Measurements from ENCODE around the gene CYTH1.

DNA sequence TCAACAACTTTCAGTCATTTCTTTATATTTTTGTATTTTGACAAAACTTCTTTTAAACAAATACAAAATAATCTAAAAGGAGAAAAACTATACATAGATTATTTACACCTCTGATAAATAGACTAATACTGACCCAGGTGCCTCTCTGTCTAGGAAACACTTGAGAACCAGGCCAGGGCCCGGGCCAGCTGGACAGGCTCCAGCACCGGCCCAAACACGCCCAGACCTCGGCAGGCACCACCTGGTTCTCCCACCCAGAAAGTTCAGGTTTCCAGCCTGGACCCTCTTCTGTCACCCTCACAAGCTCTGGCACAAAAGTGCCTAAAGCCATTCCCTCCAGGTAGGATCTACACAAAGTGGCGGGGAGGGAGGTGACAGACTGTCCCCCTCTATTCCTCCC is 107.9 kb downstream of the CYTH1 start:
- TF ChIP-seq, protein P1, sequence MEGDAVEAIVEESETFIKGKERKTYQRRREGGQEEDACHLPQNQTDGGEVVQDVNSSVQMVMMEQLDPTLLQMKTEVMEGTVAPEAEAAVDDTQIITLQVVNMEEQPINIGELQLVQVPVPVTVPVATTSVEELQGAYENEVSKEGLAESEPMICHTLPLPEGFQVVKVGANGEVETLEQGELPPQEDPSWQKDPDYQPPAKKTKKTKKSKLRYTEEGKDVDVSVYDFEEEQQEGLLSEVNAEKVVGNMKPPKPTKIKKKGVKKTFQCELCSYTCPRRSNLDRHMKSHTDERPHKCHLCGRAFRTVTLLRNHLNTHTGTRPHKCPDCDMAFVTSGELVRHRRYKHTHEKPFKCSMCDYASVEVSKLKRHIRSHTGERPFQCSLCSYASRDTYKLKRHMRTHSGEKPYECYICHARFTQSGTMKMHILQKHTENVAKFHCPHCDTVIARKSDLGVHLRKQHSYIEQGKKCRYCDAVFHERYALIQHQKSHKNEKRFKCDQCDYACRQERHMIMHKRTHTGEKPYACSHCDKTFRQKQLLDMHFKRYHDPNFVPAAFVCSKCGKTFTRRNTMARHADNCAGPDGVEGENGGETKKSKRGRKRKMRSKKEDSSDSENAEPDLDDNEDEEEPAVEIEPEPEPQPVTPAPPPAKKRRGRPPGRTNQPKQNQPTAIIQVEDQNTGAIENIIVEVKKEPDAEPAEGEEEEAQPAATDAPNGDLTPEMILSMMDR (IDR thresholded peaks at IDR 0.05): no peak
- TF ChIP-seq NFE2L1 (CRISPR knock-in tag; IDR thresholded peaks at IDR 0.05) (no peak), KAT7 (CRISPR knock-in tag; IDR thresholded peaks at IDR 0.05; ENCODE audit: borderline replicate concordance) (no peak), CBFB (CRISPR knock-in tag; IDR thresholded peaks at IDR 0.05; ENCODE audit: low read depth) (no peak), CREB1 (CRISPR knock-in tag; IDR thresholded peaks at IDR 0.05) (no peak), NR2C2 (CRISPR knock-in tag; IDR thresholded peaks at IDR 0.05) (no peak), ZBTB21 (CRISPR knock-in tag; IDR thresholded peaks at IDR 0.05; ENCODE audit: borderline replicate concordance) (no peak)
- TF ChIP-seq, protein P2, sequence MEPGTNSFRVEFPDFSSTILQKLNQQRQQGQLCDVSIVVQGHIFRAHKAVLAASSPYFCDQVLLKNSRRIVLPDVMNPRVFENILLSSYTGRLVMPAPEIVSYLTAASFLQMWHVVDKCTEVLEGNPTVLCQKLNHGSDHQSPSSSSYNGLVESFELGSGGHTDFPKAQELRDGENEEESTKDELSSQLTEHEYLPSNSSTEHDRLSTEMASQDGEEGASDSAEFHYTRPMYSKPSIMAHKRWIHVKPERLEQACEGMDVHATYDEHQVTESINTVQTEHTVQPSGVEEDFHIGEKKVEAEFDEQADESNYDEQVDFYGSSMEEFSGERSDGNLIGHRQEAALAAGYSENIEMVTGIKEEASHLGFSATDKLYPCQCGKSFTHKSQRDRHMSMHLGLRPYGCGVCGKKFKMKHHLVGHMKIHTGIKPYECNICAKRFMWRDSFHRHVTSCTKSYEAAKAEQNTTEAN (CRISPR knock-in tag; IDR thresholded peaks at IDR 0.05): no peak
- TF ChIP-seq, protein P3, sequence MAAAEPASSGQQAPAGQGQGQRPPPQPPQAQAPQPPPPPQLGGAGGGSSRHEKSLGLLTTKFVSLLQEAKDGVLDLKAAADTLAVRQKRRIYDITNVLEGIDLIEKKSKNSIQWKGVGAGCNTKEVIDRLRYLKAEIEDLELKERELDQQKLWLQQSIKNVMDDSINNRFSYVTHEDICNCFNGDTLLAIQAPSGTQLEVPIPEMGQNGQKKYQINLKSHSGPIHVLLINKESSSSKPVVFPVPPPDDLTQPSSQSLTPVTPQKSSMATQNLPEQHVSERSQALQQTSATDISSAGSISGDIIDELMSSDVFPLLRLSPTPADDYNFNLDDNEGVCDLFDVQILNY (CRISPR knock-in tag; IDR thresholded peaks at IDR 0.05): no peak
- TF ChIP-seq, protein P4, sequence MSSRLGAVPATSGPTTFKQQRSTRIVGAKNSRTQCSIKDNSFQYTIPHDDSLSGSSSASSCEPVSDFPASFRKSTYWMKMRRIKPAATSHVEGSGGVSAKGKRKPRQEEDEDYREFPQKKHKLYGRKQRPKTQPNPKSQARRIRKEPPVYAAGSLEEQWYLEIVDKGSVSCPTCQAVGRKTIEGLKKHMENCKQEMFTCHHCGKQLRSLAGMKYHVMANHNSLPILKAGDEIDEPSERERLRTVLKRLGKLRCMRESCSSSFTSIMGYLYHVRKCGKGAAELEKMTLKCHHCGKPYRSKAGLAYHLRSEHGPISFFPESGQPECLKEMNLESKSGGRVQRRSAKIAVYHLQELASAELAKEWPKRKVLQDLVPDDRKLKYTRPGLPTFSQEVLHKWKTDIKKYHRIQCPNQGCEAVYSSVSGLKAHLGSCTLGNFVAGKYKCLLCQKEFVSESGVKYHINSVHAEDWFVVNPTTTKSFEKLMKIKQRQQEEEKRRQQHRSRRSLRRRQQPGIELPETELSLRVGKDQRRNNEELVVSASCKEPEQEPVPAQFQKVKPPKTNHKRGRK (CRISPR knock-in tag; IDR thresholded peaks at IDR 0.05; ENCODE audit: borderline replicate concordance): no peak

All from WTC11 (cell line).